Osteocyte (in vitro differentiated cells): ENCODE measurements around the gene ITPR2. TPM values are rescaled to one million over a fixed set of nuclear protein-coding genes. Genes with fewer than 3 reads are reported as not detected.

Experiments
- DNase-seq: peaks from one replicate; pipeline ENCODE4 v3.0.0; 2021; ENCODE audit warnings: mixed read lengths; ENCODE audit not compliant: unreplicated experiment; ENCODE audit errors: extremely low spot score
- H3K27ac Mint-ChIP-seq: one replicate; pipeline ENCODE4 v1.8.0; 2021; ENCODE audit warnings: mild to moderate bottlenecking, mixed read lengths; ENCODE audit not compliant: unreplicated experiment
- H3K27me3 Mint-ChIP-seq: one replicate; pipeline ENCODE4 v1.8.0; 2021; ENCODE audit warnings: mixed read lengths; ENCODE audit not compliant: unreplicated experiment
- H3K36me3 Mint-ChIP-seq: one replicate; pipeline ENCODE4 v1.8.0; 2021; ENCODE audit warnings: mixed read lengths; ENCODE audit not compliant: unreplicated experiment
- H3K4me1 Mint-ChIP-seq: one replicate; pipeline ENCODE4 v1.8.0; 2021; ENCODE audit warnings: mixed read lengths; ENCODE audit not compliant: unreplicated experiment
- H3K4me3 Mint-ChIP-seq: one replicate; pipeline ENCODE4 v1.8.0; 2021; ENCODE audit warnings: mild to moderate bottlenecking, moderate library complexity, mixed read lengths; ENCODE audit not compliant: unreplicated experiment
- H3K9me3 Mint-ChIP-seq: one replicate; pipeline ENCODE4 v1.8.0; 2021; ENCODE audit warnings: mixed read lengths; ENCODE audit not compliant: unreplicated experiment
- total RNA-seq: library from RNA; stranded (reverse); gene quantifications from 2 replicates; pipeline ENCODE4 v1.2.1, GENCODE V29; 2021
- TF ChIP-seq, protein P1 (sequence below): fragments of 200-600 bp; sonication (generic); IDR thresholded peaks from 2 replicates; pipeline ENCODE4 v1.5.0; 2021; ENCODE audit warnings: antibody characterized with exemption, mild to moderate bottlenecking, moderate library complexity

Gene ITPR2
- total RNA-seq, 1 donor from 2014 or later = 22.1 TPM

DNA sequence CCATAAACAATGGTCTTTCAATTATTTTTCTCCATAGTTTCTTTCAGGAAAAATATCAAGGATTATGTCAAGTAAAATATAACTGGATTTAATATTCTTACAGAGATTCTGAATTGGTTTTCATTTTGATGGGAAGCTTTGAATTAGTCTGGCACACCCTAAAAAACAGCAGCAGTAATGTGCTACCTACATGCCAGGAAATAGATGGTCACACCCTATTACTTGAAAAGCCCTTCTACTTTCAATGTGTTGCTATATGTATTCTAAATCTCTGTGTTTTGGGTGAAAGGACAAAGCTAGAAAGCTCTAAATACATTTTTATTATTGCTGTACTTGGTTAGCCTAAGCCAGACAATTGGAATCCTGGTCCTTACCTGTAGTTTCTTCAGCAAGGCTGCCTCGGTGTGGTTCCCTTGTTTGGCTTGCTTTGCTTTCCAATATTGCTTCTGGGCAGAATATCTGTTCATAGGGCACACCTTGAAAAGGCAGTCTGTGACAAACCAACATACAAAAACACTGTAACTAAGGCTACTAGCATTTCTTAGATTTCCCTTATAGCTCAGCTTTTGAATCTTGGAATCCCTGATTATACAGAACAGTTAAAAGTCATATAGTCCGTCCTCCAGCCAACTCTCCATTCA is 107.6 kb downstream of the ITPR2 start:
- H3K4me3 Mint-ChIP-seq = no peak overlapping the region
- TF ChIP-seq, protein P1, sequence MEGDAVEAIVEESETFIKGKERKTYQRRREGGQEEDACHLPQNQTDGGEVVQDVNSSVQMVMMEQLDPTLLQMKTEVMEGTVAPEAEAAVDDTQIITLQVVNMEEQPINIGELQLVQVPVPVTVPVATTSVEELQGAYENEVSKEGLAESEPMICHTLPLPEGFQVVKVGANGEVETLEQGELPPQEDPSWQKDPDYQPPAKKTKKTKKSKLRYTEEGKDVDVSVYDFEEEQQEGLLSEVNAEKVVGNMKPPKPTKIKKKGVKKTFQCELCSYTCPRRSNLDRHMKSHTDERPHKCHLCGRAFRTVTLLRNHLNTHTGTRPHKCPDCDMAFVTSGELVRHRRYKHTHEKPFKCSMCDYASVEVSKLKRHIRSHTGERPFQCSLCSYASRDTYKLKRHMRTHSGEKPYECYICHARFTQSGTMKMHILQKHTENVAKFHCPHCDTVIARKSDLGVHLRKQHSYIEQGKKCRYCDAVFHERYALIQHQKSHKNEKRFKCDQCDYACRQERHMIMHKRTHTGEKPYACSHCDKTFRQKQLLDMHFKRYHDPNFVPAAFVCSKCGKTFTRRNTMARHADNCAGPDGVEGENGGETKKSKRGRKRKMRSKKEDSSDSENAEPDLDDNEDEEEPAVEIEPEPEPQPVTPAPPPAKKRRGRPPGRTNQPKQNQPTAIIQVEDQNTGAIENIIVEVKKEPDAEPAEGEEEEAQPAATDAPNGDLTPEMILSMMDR = no peak
- H3K27ac Mint-ChIP-seq = no peak overlapping the region
- no peaks in the 10 kb centered on the region for H3K27me3 Mint-ChIP-seq
- no peaks in the 10 kb centered on the region for H3K36me3 Mint-ChIP-seq
- DNase-seq = no peak
- H3K9me3 Mint-ChIP-seq = no peaks in the 10 kb centered on the region
- H3K4me1 Mint-ChIP-seq = peaks cover 21% of the 10 kb centered on the region

DNA sequence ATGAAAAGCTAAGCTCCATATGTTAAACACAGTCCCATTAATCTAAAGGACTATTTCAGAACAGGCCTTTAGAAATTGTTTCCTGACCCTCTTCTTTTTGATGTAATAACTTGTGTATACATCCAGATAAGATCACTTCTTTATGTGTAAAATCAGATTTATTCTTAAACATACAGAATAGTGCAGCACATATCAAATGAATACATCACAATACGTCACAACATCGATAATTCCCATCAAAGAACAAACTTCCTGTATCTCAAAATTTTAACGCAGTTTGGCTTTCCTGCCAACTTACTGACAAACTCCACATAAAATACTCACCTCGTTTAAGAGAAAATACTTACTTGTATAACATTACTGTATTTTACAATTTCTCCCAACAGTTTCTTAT is 108.7 kb downstream of the ITPR2 start:
- H3K4me3 Mint-ChIP-seq = no peak overlapping the region

DNA sequence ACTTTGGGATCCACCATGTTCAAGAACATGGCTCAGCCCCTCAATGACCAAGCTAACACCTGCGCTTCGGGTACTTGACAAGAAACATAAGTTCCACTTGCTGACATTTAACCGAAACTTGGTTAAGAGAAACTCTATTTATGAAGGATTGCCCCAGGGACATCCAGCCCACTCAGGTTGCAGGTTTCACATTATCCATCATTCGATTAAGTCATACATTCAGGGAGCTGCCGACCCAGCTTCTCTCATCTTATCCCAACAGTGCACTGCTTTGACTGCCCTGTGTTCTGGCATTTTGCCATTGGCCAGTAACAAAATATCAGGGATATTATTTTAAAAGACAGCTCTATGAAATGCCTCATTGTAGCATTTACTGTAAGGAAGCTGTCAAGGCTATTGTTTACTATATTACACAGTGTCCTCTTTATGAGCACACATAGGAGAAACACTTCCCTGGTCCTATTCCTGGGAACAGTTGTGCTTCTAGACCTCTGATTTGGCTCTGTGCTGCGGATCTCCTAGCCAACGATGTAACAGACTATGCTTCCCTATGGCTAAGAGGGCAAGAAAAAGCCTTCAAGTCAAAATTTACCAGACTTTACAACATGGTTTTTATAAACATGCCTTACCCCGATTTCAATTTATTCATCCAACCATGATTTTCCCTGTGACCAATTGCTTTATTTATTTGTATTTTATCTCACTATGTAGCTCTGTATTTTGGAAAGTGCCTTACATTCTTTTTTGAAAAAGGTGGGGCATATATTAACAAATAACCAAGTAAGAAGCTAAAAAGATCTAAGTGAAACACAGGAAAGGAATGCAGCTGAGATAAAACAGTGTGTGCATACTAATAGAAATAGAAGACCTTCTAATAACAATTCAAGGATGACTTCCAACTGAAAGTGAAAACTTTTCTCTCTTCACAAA is 109.3 kb downstream of the ITPR2 start:
- Mint-ChIP-seq H3K4me3 (peak overlapping the region; percentile 6), H3K27me3 (no peaks in the 10 kb centered on the region), H3K9me3 (no peaks in the 10 kb centered on the region), H3K4me1 (peaks cover 21% of the 10 kb centered on the region), H3K36me3 (no peaks in the 10 kb centered on the region), H3K27ac (peak overlapping the region; percentile 78)
- TF ChIP-seq, protein P1 = no peak
- DNase-seq = no peak

More for the DNA sequence above, 108.7 kb downstream of the ITPR2 start:
- Mint-ChIP-seq H3K27ac (peak overlapping the region; percentile 78), H3K36me3 (no peaks in the 10 kb centered on the region), H3K4me1 (peaks cover 21% of the 10 kb centered on the region), H3K27me3 (no peaks in the 10 kb centered on the region), H3K9me3 (no peaks in the 10 kb centered on the region)
- TF ChIP-seq, protein P1 = no peak
- no peak for DNase-seq

DNA sequence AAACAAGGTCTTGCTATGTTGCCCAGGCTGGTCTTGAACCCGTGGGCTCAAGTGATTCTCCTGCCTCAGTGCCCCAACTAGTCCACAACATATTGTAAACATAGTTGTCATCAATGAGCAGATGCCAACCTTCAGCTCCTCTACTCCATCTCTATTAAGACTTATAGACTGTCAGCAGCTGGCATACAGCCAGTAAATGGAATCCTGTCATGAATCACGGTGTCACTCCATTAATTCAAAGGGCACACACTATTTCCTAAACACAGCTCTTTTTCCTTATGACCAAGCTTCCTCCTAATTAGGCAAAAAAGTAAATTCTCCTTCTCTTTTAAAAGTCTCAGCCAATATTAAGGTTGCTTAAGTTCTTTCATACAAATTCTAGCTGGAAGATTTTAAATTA is 111.2 kb downstream of the ITPR2 start:
- Mint-ChIP-seq H3K27me3 (no peaks in the 10 kb centered on the region), H3K27ac (no peak overlapping the region), H3K36me3 (peaks cover 2% of the 10 kb centered on the region), H3K4me3 (no peak overlapping the region), H3K9me3 (no peaks in the 10 kb centered on the region), H3K4me1 (peaks cover 21% of the 10 kb centered on the region)
- TF ChIP-seq, protein P1 = no peak
- DNase-seq = no peak

DNA sequence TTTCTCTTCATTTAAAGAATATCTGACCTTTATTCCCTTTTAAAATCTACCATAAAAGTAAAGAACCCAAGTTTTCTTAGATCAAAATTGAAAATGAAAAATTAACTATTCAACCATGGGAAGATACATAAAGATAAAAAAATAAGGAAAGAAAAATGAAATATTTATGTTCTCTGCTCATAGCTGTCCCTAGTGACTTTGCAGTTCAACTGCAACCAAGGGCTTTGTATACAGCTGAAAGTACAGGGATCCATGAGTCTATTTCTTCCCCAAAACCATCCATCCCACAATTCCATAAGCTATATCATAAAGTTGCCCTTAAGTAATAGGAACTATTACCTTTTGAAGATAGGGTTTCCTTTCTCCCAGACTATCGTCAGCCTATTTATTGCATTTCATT is 113.1 kb downstream of the ITPR2 start:
- TF ChIP-seq, protein P1 = peak; percentile 32
- H3K27ac Mint-ChIP-seq = no peak overlapping the region
- peaks cover 21% of the 10 kb centered on the region for H3K4me1 Mint-ChIP-seq
- DNase-seq = no peak
- no peaks in the 10 kb centered on the region for H3K9me3 Mint-ChIP-seq
- no peaks in the 10 kb centered on the region for H3K27me3 Mint-ChIP-seq
- peaks cover 5% of the 10 kb centered on the region for H3K36me3 Mint-ChIP-seq
- no peak overlapping the region for H3K4me3 Mint-ChIP-seq
